ENCODE measurements around the gene HLX.

HLX gene

DNA sequence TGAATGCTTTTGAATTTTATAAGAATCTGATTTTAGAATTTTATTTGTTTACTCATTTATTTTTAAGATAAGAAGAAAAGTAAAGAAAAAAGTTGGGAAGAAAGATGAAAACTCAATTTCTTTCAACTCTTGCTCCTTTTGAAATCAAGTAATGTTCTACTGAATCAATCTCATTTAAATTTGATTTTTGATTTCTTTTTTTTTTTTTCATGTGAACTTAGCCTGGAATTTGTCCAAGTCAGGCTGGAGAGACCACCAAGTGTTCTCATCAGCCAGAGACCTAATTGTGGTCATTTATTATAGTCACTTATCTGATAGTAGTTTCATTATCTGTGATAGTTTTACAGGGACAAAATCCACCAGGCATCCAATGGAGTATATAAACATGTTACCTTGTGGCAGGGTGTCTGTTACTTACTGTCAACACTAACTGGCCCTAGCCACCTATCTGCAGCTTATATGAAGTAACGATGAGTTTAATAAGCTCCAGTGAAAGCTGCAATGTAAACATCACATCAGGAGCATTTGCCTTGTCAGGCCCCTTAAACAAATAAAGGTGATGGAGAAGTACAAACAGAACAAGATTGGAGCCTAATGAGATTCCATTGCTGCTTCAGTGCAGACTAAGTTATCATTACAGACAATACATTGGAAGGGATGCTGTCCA is 39.2 kb downstream of the HLX start:
- no peak for TF ChIP-seq ZNF274 (IDR thresholded peaks at IDR 0.05; ENCODE audit: low read depth, low read length)
- no peak overlapping the region for H3K4me3 ChIP-seq (ENCODE audit: low read length)

DNA sequence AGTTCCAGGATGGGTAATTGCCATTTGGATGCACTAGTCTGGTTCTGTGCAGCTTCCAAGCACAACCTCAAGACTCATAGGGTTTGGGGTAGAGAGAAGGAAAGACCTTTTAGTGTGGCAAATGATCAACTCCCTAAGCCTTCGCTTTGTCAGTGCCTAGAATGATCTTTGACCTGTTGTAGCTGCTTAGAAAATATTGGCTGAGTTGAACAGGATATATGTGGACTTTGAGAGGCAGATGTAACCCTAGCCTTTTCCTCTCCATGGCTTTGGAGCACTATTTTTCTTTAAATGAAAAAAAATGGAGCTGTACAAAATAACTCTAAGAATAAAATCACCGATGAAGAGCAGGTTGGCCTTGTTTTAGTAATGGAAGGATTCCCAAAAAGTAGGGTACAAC is 41.7 kb downstream of the HLX start:
- TF ChIP-seq ZNF274 (IDR thresholded peaks at IDR 0.05; ENCODE audit: low read depth, low read length), result no peak
- H3K4me3 ChIP-seq (ENCODE audit: low read length), result no peak overlapping the region

DNA sequence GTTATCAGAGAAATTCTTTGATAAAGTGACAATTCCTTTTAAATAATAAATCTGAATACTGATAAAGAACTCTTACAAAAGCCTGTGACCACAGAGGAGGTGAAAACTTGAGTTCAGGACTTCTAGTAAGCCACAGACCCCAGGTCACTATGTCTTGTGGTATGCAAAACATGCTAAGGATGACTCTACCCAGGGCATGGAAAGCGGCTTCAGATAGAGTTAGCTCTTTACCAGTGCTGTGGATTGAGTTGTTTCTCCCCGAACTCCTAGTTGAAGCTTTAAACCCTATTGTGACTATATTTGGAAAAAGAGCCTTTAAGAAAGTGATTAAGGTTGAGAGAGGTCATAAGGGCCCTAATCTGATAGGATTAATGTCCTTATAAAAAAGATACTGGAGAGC is 42.3 kb downstream of the HLX start:
- no peak for TF ChIP-seq ZNF274 (IDR thresholded peaks at IDR 0.05; ENCODE audit: low read depth, low read length)
- no peak overlapping the region for H3K4me3 ChIP-seq (ENCODE audit: low read length)

DNA sequence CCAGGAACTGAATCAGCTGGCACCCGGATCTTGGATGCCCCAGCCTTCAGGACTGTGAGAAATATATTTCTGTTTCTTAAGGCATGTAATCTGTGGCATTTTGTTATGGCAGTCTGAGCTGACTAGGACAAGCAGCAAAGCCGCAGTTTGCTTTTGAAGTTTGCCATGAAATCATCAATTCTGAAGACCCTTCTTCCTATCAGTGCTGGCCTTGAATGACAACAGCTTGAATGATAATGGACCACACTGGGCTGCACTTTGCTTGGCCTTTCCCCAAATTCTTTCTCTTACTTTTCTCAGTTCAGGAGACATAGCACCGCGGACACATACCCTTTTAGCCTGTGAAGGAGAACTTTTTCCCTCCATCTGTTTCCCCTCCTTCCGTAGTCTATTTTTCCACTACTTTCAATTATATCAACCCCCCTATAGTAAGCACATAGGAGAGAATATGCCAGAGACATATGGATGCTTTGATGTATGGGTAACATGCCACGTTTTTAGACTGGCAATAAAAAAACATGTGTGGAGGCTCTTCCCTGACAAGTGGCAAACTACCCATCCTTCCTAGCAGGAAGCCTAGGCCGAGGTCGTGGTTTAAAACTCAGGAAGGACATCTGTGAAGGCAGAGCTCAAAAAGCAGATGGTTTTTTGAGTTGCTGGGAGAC is 42.9 kb downstream of the HLX start:
- no peak overlapping the region for H3K4me3 ChIP-seq (ENCODE audit: low read length)
- no peak for TF ChIP-seq ZNF274 (IDR thresholded peaks at IDR 0.05; ENCODE audit: low read depth, low read length)

DNA sequence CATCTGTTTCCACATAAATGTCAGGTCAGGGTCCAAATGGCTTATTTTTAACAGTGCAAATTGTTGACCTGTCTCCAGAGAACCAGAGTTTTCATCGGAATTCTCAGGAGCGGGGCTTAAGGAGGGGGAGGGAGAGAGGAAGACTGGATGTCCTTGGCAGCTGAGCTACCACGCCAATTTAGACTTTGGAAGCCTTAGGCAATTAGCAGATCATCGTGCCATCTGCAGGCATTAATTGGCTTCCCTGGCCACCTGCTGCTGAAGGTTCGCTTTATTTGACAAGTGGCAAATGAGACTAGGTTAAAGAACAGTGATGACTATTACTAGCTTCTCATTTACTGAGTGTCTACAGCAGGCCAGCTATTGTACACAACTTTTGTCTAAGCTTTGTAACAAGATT is 43.7 kb downstream of the HLX start:
- TF ChIP-seq ZNF274 (IDR thresholded peaks at IDR 0.05; ENCODE audit: low read depth, low read length), result no peak
- H3K4me3 ChIP-seq (ENCODE audit: low read length), result no peak overlapping the region

DNA sequence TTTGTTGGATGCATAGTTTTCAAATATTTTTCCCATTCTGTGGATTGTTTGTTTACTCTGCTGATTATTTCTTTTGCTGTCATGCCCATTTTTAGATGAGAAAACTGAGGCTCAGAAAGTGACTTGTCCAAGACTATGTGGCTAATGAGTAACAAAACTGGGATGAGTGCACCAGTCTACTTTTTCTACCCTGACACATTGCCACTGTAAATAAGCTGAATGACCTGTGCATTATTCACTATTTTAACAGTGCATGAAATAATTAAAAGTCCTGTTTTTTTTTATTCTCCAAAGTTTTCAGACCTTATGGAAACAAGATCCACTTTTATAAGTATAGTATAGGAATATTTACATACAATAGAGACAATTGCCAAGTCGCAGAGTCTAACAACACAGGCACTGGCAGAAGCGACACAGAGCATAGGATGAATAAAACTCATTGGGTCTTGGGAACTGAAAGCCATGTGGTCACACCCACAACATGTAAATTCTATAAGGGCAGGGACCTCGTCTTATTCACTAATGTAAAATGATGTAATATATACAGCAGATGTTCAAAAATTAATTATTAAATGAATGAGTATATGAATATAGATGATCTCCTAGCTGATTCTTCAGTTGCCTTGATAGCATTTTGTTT is 45.2 kb downstream of the HLX start:
- TF ChIP-seq ZNF274 (IDR thresholded peaks at IDR 0.05; ENCODE audit: low read depth, low read length), result no peak
- H3K4me3 ChIP-seq (ENCODE audit: low read length), result no peak overlapping the region

DNA sequence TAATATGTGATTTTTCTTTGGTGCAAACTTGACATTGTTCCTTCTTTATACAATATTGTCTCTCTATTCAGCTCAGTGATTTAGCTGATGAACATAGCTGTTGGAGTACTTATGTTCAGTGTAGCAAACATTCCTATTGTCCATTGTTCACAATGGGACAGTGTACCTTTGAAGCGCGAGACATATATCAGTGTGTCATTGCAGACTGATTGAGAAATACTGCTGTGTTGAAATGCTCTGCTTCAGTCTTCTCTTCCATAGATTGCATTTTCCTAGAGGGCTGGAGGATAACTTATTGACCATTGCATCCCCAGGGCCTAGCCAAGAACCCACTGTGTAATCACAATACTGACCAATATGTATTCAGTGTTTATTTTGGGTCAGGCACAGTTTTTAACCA is 46.5 kb downstream of the HLX start:
- H3K4me3 ChIP-seq (ENCODE audit: low read length), result no peak overlapping the region
- TF ChIP-seq ZNF274 (IDR thresholded peaks at IDR 0.05; ENCODE audit: low read depth, low read length), result no peak

DNA sequence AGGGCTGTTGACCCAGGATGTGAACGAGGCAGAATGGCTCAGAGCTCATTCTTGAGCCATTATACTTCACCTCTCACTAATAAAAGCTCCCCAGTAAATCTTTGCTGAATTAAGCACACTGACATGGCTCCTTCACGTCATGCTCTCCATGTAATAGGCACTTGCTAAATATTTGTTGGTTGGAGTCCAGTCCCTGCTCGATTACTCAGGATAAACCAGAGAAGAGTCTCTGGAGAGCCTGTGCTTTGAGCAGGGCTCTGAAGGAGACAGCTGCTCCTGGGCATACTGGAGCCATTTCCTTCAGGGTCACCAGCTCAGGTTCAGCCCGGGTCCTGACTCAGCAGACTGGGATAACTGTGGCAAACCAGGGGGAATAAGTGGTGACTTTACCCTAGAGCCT is 46.9 kb downstream of the HLX start:
- TF ChIP-seq ZNF274 (IDR thresholded peaks at IDR 0.05; ENCODE audit: low read depth, low read length), result no peak
- H3K4me3 ChIP-seq (ENCODE audit: low read length), result no peak overlapping the region

DNA sequence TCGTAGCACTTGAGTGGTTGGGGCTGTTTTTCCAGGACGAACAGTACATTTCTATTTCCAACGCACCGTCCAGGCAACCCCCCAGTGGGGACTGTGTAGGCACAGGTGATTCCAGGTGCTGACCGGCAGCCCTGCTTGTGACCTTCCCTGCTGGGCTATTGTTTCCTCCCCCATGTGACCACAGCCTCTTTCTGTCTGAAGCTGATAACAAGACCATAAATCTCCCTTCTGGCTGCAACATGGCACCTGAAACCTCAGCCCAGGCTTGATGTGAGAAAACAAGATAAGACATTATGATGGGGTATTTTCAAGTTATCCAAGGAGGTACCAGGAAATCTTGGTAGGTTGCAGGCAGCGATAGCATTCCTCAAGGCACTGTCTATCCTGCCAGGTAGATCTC is 48.2 kb downstream of the HLX start:
- no peak overlapping the region for H3K4me3 ChIP-seq (ENCODE audit: low read length)
- TF ChIP-seq ZNF274 (IDR thresholded peaks at IDR 0.05; ENCODE audit: low read depth, low read length), result no peak

DNA sequence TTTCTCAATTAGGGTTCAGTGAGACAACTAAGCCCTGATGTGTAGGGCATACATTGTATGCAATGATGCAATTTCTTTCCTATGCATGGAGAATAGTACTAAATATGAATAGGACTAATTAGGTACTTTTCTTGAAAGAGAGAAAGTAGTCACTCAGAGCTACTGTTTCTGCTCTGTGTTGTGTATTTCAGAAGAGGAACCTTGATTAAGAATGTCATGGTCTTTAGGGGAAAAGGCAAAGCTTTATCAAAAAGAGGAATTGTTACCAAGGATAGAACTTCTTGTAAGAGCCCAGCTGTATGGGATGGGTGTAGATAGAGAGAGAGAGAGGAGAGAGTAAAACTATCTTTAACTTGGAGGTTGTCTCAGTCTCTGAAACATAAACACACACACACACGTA is 49.1 kb downstream of the HLX start:
- H3K4me3 ChIP-seq (ENCODE audit: low read length), result no peak overlapping the region
- TF ChIP-seq ZNF274 (IDR thresholded peaks at IDR 0.05; ENCODE audit: low read depth, low read length), result no peak

DNA sequence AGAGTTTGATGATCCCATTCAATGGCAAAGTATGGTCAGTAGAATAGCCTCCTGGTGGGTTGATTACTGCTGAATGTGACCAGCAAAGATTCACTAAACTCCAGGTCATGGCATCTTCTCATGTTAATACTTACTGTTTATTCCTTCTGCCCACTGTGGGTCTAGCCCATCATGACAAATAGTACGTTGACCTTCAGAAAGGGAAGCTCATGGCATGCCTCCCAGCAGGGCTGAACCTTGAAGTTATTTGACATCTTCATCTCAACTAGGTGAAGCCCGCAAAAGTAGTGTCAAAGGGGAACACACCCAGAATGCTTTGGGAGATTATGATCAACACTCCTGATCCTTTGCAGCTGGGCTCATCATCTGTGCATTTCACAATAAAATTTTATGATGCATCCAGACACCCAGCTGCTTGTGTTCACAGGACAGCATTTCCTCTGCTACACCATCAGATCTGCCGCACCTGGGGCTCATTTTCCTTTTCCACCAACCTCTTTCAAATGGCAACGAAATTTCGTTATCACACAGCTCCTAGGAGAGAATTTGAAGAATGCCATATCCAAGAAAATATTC is 49.6 kb downstream of the HLX start:
- TF ChIP-seq ZNF274 (IDR thresholded peaks at IDR 0.05; ENCODE audit: low read depth, low read length), result no peak
- no peak overlapping the region for H3K4me3 ChIP-seq (ENCODE audit: low read length)

DNA sequence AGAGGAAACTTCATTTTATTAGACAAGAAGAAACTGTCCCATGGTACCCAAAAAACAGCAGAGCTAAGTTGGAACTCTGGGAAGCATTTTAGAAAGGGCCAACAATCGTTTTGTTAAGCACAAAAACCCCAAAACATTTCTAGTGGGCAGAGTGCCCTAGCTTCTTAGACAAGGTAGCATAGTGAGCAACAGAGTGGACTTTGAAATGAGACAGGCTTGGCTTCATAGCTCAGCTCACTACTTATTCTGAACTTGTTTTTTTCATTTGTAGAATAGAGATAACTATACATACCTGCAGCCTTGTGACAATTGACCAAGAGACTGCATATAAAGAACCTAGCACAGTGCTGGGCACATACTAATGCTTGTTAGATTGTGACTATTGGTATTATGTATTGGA is 50.1 kb downstream of the HLX start:
- no peak overlapping the region for H3K4me3 ChIP-seq (ENCODE audit: low read length)
- TF ChIP-seq ZNF274 (IDR thresholded peaks at IDR 0.05; ENCODE audit: low read depth, low read length), result no peak
